OCI-LY1 (cell line): ENCODE results near the gene IZUMO4.

Source experiments
- EZH2 ChIP-seq: fragments of 200-600 bp; sonication (generic), shearing (Covaris generic); IDR thresholded peaks from 2 replicates; pipeline ENCODE4 v1.8.0; 2017; ENCODE audit warnings: borderline replicate concordance, mixed run types, mild to moderate bottlenecking, antibody characterized with exemption, low read length, moderate library complexity, mixed read lengths
- TF ChIP-seq, protein P1 (sequence below): fragments of 200-600 bp; sonication (generic), shearing (Covaris generic); IDR thresholded peaks from 2 replicates; pipeline ENCODE4 v1.5.1; 2017; ENCODE audit warnings: mild to moderate bottlenecking, antibody characterized with exemption, low read length, moderate library complexity, mixed read lengths

DNA sequence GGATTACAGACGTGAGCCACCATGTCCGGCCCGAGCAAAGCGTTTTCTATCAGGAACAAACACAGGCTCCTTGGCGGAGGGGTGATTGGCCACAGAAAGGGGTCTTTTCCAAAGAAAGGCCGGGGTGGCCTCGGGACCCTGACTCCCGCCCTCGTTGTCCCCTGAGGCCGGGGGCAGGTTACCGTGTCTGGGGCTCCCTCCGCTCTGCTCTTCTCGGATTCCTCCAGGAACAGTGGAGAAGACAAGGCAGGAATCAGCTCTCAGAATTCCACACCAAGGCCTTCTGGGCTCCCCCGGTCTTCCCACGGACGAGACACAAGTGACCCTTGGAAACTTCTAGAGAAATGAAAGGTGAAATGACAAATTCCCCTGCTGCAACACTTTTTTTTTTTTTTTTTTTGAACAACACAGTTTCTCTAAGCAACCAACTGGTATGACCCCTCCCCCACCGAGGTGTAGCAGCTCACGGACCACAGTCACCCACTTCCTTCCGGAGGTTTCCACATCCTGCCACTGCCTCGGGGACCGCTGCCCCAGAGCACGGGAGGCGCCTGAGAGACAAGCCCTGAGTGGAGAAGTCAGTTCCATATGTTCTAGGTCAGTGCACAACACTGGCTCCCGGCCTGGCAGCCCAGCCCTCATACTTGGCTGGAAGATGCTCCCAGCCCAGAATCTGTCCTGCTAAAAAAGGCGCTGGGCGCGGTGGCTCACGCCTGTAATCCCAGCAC lies 11.6 kb upstream of the IZUMO4 start:
- TF ChIP-seq, protein P1, sequence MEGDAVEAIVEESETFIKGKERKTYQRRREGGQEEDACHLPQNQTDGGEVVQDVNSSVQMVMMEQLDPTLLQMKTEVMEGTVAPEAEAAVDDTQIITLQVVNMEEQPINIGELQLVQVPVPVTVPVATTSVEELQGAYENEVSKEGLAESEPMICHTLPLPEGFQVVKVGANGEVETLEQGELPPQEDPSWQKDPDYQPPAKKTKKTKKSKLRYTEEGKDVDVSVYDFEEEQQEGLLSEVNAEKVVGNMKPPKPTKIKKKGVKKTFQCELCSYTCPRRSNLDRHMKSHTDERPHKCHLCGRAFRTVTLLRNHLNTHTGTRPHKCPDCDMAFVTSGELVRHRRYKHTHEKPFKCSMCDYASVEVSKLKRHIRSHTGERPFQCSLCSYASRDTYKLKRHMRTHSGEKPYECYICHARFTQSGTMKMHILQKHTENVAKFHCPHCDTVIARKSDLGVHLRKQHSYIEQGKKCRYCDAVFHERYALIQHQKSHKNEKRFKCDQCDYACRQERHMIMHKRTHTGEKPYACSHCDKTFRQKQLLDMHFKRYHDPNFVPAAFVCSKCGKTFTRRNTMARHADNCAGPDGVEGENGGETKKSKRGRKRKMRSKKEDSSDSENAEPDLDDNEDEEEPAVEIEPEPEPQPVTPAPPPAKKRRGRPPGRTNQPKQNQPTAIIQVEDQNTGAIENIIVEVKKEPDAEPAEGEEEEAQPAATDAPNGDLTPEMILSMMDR = no peak
- TF ChIP-seq EZH2 = no peak
